Medulla oblongata (tissue), 1 donor: ENCODE results near the gene PGP.
"Not testable (repeated sequence)": the region's sequence is repeated elsewhere in the genome, so short reads cannot be mapped to it uniquely, and the experiment has no call there.

Experiments
- DNase-seq: peaks from one replicate; pipeline ENCODE4 v3.0.0-alpha.2; 2015; ENCODE audit errors: extremely low spot score

Gene PGP, protein sequence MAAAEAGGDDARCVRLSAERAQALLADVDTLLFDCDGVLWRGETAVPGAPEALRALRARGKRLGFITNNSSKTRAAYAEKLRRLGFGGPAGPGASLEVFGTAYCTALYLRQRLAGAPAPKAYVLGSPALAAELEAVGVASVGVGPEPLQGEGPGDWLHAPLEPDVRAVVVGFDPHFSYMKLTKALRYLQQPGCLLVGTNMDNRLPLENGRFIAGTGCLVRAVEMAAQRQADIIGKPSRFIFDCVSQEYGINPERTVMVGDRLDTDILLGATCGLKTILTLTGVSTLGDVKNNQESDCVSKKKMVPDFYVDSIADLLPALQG

DNA sequence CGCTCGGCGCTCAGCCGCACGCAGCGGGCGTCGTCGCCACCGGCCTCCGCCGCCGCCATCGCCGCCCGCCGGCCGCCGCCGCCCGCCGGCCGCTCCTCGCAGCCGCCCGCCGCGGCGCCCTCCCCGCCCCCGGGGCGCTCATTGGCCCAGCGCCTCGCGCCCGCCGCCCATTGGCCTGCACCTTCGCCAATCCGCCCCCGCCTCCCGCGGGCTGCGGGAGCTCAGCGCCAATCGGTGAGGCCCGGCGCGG is at the start of gene PGP:
Gene PGP, minus strand, starts transcription at position 122 of the 250 bp plus-strand sequence. Its CDS starts 63 bp downstream, at position 59.
- no peak for DNase-seq

DNA sequence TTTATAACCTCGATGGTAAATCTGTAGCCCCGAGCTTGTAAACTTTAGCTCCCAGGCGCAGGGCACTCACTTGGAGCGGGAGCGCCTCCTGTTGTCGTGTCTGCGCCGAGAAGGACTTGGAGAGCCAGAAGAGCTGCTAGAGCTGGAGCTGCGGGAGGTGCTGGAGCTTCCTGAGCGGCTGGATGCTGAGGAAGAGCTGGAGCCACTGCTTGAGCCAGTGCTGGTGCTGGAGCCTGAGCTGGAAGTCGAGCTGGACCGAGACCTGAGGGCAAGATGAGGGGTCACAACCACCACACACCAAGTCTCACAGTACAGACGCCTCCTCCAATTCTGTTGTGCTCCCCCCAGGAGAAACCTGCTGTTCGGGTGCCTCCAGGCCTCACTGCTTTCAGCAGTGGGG is 48.4 kb upstream of the PGP start:
- not testable (repeated sequence) for DNase-seq

DNA sequence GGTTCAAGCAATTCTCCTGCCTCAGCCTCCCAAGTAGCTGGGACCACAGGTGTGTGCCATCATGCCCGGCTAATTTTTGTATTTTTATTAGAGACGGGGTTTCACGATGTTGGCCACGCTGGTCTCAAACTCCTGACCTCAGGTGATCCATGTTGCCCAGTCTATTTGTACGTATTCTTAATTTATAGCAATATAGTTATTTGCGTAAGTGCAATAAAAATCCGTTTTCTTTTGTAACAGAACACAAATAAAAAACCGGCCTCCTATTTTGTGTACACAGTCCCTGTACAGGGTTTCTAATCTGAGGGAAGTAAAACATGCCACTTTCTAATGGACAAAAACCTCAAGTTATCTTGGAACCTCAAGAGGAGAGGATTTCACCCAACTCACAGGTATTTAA is 45.6 kb upstream of the PGP start:
- no peak for DNase-seq

DNA sequence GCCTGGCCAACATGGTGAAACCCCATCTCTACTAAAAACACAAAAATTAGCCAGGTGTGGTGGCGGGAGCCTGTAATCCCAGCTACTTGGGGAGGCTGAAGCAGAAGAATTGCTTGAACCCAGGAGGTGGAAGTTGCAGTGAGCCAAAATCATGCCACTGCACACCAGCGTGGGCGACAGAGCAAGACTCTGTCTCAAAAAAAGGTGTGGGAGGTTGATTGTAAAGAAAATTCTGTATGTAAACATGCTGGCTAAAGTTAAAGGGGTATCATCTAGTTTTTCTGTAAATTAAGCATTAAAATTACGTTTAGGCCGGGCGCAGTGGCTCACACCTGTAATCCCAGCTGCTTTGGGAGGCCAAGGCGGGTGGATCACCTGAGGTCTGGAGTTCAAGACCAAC is 43.9 kb upstream of the PGP start:
- not testable (repeated sequence) for DNase-seq

DNA sequence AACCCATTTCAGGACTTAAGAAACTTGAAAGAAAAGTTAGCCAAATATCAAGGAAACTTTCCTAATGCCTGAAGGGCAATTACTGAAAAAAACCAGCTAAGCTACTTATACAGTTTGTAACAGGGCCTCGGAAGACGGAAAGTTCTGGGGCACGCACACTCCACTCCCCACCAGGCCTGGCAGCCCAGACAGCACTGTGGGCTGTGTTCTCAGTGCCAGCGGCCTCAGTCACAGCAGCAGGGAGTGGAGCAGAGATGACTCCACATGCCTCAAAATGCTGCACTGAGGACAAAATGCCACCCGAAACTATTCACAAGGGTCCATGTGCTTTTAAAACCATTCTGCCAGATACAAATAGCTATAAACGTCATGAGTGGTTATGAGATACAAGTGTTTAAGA is 43.1 kb upstream of the PGP start:
- DNase-seq = no peak

DNA sequence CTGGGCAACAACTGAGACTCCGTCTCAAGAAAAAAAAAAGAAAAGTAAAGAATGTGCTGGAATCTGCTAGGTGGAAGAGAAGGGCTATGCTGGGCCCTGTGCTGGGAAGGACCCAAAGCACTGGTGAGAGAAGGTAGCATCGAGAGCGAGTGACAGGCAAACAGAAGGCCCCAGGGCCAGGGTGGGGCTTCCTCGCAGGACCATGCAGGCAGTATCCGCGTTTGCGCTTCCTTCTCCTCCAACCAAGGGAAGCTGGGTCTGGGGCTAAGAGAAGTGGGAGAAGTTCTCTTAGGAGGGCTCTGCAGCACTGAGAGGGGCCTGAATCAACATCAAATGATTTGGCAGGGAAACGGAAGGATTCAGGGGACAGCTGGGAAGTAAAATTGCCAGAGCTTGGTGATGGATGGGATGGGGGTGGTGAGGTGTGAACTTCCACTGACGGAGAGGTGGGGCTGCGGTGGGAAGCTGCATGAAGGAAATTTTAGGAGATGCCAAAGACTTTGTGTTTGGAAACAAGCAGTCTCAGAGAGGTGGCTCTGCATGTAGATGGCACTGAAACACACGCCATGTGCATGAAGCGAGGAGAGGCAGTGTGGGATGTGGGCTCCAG is 42.0 kb upstream of the PGP start:
- DNase-seq = no peak

DNA sequence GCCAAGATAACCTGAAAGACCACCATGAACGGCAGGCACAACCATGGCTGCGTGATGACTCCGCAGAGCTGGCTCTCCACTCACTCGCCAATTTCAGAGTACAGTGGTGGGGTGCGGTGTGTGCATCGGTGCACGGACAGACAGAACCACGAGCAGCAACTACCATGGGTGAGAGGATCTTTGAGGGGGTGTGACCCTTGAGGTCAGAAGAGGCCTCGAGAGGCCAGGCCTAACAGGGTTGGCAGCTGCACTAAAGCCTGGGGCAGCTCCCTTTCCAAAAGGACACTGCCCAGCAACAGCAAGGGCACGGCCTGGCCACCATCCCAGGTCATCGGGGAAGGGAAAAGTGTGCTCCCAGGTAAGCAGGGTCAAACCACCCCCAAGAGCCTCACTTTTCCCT is 38.7 kb upstream of the PGP start:
- no peak for DNase-seq

DNA sequence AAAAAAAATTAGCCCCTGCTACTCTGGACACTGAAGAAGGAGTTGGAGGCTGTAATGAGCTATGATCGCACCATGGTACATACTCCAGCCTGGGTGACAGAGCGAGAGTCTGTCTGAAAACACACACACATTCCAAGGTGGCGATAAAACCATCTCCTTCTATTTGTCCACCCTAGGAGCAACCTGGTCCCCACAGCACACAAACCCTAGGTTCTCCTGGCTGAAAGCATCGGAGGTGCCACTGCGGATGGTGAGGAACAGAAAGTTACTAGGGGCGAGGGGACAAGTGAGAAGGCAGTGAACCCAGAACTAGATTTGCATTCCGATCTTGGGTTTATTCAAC is 38.1 kb upstream of the PGP start:
- no peak for DNase-seq

DNA sequence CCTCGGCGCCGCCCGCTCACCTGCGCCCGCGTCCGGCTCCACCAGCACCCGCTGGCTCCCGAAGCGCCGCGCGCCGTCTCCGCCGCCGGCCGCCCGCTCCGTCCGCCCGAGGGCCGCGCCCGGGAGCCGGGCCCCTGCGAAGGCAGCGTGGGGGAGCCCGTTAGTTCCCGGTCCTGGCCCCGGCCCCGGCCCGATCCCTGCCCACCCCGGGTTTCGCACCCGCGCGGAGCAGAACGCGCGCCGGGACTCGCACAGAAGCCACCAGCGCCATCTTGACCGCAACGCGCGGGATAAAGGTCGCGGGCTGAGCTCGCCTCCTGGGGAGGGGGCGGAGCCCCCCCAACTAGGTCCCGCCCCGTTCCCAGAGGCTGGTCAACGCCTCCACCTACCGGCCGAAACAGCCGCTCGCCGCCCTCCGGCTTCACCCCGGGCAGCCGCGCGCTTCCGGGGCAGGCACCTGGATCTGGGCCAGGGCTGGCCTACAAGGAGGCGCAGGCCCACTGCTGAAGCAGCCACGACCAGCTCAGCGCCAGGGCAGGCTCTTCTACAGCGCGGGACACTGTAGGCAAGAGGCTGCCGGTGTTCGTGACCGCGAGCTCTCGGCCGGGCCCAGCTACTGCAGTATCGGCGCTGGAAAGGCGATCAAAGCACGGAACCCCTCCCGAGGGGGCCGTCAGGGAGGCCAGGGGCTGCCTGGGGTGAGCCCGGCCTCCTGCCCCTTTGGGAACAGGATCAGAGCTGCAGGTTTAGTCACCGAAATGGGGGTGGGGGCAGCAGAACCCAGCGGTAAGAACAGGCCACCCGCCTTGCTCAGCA is 36.9 kb upstream of the PGP start, which contains the start of gene ECI1:
Gene ECI1, minus strand, starts transcription at position 292 of the 816 bp plus-strand sequence. Its CDS starts 21 bp downstream, at position 271.
- peak; percentile 96 for DNase-seq

DNA sequence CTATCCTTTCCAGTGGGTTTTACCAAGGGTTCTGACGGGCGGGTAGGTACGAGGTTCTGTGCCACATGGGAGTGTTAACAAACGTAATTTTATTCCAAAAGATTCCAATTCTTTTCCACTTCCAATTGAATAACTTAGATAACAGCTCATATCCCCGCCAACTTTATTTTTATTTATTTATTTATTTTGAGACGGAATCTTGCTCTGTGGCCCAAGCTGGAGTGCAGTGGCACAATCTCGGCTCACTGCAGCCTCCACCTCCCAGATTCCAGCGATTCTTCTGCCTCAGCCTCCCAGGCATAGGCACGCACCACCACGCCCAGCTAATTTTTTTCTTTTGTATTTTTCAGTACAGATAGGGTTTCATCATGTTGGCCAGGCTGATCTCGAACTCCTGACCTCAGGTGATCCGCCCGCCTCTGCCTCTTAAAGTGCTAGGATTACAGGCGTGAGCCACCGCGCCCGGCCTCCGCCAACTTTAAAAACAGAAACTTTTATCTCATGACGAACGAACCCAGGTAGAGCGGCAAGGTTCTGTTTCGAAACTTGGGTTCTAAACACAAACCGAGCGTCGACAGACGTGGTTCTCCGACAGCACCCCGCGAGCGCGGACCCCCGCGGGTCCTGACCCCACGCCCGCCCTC is 36.1 kb upstream of the PGP start:
- DNase-seq = no peak

DNA sequence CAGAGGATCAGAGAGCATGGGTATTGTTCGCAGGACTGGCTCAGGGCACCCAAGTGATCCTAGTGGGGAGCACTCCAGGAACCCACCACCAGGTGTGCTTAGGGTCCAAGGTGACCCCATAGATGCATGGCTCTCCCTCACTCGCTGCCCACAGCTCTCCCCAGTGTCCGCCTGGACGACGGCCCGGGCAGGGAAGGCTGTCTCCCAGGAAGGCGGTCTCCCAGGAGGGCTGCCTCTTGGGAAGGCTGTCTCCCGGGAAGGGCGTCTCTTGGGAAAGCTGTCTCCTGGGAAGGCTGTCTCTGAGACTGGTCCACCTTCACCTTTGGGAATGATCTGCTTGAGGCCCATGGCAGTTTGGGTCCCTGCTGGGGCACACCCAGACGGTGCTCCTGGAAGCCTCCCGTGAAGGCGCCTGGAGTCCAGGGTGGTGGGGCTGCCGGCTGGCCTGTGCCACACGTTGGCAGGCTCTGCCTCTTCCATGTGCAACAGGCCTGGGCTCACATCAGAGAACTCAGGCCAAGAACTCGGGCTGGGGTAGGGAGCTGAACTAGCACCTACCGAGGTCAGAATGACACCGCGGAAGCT is 31.8 kb upstream of the PGP start:
- DNase-seq = no peak

DNA sequence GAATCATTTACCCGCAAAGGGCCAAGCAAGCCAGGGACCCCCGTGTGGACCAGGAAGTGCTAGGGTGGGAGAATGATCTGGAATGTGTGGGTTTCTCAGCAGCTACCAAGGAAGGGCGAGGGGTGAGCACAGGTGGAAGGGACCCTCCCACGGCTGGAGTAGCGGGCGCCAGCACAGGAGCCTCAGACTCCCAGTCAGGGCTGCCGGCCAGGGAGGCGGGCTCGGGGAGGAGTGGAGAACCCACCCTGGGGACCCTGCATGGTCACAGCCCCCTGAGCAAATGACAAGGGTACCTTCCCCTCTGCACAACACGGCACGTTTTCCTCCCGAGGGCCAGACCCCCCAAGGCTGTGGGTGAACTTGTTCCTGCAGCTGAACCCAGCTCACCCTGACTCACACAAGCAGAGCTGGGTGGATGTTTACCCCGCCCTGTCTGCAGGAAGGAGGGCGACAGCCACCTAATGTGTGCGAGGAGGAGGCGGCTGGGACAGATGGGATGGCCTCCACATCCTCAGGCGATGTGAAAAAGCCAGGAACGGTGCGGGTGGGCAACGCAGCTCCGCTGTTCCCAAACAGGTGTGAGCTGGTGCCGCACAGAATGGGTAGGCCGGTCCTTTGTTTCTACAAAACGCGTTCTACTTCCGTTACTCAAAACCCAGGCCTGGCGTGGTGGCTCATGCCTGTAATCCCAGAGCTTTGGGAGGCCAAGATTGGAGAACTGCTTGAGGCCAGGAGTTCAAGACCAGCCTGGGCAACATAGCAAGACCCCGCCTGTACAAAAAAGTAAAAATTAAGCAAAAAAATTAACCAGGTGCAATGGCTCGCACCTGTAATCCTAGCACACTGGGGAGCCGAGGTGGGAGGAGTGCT is 30.5 kb upstream of the PGP start:
- DNase-seq = no peak

DNA sequence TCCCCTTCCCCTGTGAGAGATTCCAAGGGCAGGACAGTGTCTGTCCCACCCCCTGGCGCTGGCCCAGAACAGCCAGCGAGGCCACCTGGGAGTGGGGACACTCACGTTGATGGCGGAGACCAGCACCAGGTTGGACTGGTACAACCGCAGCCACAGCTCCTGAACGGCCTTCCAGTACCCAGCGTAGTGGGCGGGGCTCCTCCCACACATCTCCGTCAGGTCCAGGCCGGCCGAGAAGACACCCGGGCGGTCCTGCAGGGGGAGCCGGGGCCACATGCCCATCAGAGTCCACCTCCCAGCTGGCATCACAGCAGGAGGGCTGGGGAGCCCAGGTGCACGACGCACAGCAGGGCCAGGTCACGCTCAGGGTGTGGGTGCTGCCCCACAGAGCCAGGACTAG is 29.7 kb upstream of the PGP start:
- no peak for DNase-seq

DNA sequence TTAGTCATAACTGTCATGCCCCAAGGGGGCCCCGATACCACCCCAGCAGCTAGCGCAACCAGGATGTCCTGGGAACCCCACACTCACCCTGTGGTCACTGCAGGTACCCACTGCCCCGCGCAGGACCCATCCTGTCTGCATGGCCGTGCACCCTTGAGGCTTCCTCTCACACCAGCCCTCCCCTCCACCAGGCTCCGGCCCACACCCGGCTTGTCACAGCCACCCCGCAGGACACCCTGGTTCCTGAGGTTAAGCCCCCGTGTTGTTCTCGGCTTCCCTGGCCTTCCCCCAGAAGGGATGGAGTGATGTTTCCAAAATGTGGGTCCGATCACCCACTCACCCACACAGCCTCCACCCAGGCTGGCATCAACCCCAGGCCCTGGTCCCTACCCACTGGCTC is 29.1 kb upstream of the PGP start:
- no peak for DNase-seq

DNA sequence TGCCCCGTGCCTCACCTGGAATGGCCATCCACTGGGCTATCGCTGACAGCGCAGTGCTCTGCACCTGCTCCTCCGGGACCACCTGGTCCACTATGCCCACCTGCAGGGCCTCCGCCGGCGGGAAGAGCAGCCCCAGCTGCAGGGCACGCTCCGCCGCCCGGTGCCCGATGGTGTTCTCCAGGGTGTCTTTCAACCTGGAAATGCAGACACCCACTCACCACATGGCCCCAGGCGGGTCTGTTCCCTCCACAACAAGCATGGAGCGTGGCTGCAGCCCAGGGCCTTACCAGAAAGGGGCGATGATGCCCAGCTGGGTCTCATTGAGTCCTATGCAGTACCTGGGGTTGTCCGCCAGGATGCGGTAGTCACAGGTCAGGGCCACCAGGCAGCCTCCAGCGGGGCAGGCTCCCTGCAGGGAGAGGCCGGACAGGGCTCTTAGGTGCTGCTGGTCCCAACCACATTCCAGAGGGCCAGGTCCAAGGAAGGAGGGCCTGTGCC is 28.4 kb upstream of the PGP start:
- DNase-seq = no peak

DNA sequence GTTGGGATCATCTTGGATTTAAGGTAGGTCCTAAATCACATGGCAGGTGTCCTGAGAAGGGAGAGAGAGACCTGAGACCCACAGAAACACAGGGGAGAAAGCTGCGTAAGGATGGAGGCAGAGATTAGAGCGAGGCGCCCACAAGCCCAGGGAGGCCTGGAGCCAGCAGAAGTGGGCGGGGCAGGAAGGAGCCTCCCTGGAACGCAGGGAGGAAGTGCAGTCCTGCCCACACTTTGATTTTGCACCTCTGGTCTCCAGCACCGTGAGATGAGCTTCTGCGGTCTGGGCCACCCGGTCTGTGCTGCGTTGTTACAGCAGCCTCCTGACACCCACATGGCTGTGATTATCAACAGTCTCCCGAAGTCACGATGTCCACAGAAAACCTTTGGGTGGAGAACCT is 28.0 kb upstream of the PGP start:
- no peak for DNase-seq

DNA sequence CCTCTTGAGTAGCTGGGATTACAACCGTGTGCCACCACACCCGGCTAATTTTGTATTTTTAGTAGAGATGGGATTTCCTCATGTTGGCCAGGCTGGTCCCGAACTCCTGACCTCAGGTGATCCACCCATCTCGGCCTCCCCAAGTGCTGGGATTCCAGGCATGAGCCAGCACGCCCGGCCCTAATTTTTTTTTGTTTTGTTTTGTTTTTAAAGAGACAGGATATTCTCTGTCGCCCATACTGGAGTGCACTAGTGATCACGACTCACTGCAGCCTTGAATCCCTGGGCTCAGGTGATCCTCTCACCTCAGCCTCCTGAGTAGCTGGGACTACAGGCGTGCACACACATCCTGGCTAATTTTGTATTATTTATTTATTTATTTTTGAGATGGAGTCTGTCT is 25.7 kb upstream of the PGP start:
- DNase-seq = not testable (repeated sequence)

DNA sequence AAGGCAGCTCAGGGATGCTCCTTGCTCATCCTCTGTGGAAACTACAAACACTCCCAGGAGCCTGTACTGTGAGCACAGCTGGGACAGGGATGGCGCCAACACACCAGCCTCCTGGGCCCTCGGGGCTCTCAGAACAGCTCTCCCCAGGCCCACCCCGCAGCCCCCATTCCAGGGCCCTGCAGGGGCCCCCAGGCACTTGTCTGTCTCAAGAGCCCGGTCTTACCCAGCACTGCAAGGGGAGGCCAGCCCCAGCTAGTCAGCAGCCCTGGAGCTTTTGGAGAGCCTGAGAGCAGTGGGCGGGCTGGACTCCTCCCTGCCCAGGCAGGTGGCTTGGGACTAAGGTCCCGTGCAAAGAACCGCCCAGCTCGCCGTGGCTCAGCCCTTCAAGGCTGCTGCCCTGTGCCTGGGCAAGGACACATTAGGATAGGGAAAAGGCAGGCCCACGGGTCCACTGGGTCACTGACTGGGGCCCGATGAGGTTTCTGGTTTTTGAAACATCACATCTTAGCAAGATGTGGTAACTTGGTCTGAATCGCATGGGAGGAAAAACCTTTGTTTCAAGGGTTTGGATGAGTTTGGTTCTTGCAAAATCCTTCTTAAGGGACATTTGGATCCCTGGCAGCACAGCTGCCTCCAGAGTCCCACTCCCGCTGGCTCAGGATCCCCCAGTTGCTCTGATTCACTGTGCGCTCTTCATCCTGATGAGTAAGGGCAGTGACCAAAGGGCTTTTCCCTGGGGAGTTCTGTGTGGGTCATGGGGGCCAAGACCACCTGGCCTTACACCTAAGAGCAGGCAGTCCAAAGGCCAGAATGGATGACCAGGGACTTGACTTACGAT is 24.4 kb upstream of the PGP start:
- no peak for DNase-seq

DNA sequence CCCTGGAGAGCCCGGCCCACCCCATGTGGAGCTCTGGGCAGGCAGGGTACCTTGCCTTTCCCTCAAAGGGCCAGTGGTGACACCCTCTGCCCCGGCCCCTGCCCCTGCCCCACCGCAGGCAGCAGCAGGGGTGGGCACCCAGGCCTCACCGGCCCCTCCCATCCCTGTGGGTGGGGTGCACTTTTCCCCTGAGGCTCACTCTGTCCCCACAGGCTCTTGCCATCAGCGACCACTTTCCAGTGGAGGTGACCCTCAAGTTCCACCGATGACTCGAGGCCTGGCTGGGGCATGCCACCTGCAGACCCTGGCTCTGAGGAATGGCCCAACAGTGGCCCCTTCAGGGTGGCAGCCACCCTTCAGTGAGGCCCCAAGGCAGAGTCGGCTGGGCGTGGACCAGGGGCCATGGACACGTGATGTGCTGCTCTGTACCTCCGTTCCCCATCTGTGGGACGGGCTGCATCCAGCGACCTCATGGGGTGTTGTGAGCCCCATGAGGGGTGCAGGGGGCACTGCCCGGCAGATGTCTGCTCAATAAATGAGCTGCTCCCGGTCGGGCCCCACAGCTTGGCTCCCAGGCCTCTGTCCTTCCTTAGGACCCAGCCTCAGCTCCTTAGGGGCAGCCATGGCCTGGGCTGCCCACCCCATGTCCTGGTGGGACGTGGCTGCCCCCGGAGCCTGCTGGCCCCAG is 23.7 kb upstream of the PGP start:
- no peak for DNase-seq
